ENCODE measurements around the gene SIPA1L2.

SIPA1L2 gene

GRCh38 chr1:232658386-232658785 lies 28.5 kb upstream of the SIPA1L2 start:
- Mint-ChIP-seq H3K4me1 (peaks cover 5 to 6% of the 10 kb centered on the region in 2 donors), H3K27me3 (peaks cover 0 to 3% of the 10 kb centered on the region in 2 donors), H3K36me3 (no peaks in the 10 kb centered on the region), H3K27ac (no peak overlapping the region), H3K4me3 (no peak overlapping the region), H3K9me3 (no peaks in the 10 kb centered on the region)
- no peak for DNase-seq
- no peak for ATAC-seq (replicated peaks)

GRCh38 chr1:232657426-232658005 lies 27.6 kb upstream of the SIPA1L2 start:
- peaks cover 5 to 6% of the 10 kb centered on the region in 2 donors for H3K4me1 Mint-ChIP-seq
- H3K36me3 Mint-ChIP-seq: no peaks in the 10 kb centered on the region
- DNase-seq (no peak), ATAC-seq (replicated peaks) (no peak)
- H3K27me3 Mint-ChIP-seq: peaks cover 0 to 3% of the 10 kb centered on the region in 2 donors
- no peaks in the 10 kb centered on the region for H3K9me3 Mint-ChIP-seq
- H3K4me3 Mint-ChIP-seq: no peak overlapping the region
- no peak overlapping the region for H3K27ac Mint-ChIP-seq

- no peaks in the 10 kb centered on the region for H3K36me3 Mint-ChIP-seq
Measured at GRCh38 chr1:232655746-232656085, 25.8 kb upstream of the SIPA1L2 start.

GRCh38 chr1:232655028-232655745 lies 25.3 kb upstream of the SIPA1L2 start:
- Mint-ChIP-seq H3K36me3 (no peaks in the 10 kb centered on the region), H3K9me3 (no peaks in the 10 kb centered on the region), H3K4me3 (no peak overlapping the region), H3K4me1 (peaks cover 5 to 6% of the 10 kb centered on the region in 2 donors), H3K27ac (no peak overlapping the region), H3K27me3 (peaks cover 0 to 3% of the 10 kb centered on the region in 2 donors)
- ATAC-seq (replicated peaks) (peak; percentile 79 to 83), DNase-seq (no peak)

More at GRCh38 chr1:232655746-232656085, 25.8 kb upstream of the SIPA1L2 start:
- peak in 1 of 2 donors; percentile 3 for ATAC-seq (replicated peaks)
- no peaks in the 10 kb centered on the region for H3K9me3 Mint-ChIP-seq
- H3K4me3 Mint-ChIP-seq: no peak overlapping the region
- H3K27ac Mint-ChIP-seq: no peak overlapping the region
- no peak for DNase-seq
- H3K4me1 Mint-ChIP-seq: peaks cover 5 to 6% of the 10 kb centered on the region in 2 donors
- H3K27me3 Mint-ChIP-seq: peaks cover 0 to 3% of the 10 kb centered on the region in 2 donors

GRCh38 chr1:232653789-232654188 lies 23.9 kb upstream of the SIPA1L2 start:
- H3K4me3 Mint-ChIP-seq: no peak overlapping the region
- ATAC-seq (replicated peaks): no peak
- no peaks in the 10 kb centered on the region for H3K9me3 Mint-ChIP-seq

GRCh38 chr1:232650845-232651244 lies 20.9 kb upstream of the SIPA1L2 start:
- H3K27ac Mint-ChIP-seq: no peak overlapping the region
- H3K36me3 Mint-ChIP-seq: no peaks in the 10 kb centered on the region
- DNase-seq (no peak), ATAC-seq (replicated peaks) (no peak)
- no peaks in the 10 kb centered on the region for H3K27me3 Mint-ChIP-seq
- H3K9me3 Mint-ChIP-seq: no peaks in the 10 kb centered on the region
- H3K4me3 Mint-ChIP-seq: no peak overlapping the region
- peaks cover 5 to 6% of the 10 kb centered on the region in 2 donors for H3K4me1 Mint-ChIP-seq

More at GRCh38 chr1:232653789-232654188, 23.9 kb upstream of the SIPA1L2 start:
- no peak overlapping the region for H3K27ac Mint-ChIP-seq
- no peaks in the 10 kb centered on the region for H3K36me3 Mint-ChIP-seq
- H3K27me3 Mint-ChIP-seq: peaks cover 0 to 3% of the 10 kb centered on the region in 2 donors
- DNase-seq: no peak
- peaks cover 5 to 6% of the 10 kb centered on the region in 2 donors for H3K4me1 Mint-ChIP-seq

- H3K4me1 Mint-ChIP-seq: peaks cover 3 to 4% of the 10 kb centered on the region in 2 donors
- no peaks in the 10 kb centered on the region for H3K27me3 Mint-ChIP-seq
- H3K36me3 Mint-ChIP-seq: no peaks in the 10 kb centered on the region
- no peak for ATAC-seq (replicated peaks)
- no peak overlapping the region for H3K27ac Mint-ChIP-seq
- no peak overlapping the region for H3K4me3 Mint-ChIP-seq
- no peak for DNase-seq
- no peaks in the 10 kb centered on the region for H3K9me3 Mint-ChIP-seq
Measured at GRCh38 chr1:232650418-232650817, 20.5 kb upstream of the SIPA1L2 start.

- H3K36me3 Mint-ChIP-seq: peaks cover 0 to 5% of the 10 kb centered on the region in 2 donors
- H3K27ac Mint-ChIP-seq: no peak overlapping the region
- no peaks in the 10 kb centered on the region for H3K27me3 Mint-ChIP-seq
- no peak overlapping the region for H3K4me3 Mint-ChIP-seq
- H3K9me3 Mint-ChIP-seq: peaks cover 5 to 12% of the 10 kb centered on the region in 2 donors
- ATAC-seq (replicated peaks) (no peak), DNase-seq (no peak)
- peaks cover 0 to 4% of the 10 kb centered on the region in 2 donors for H3K4me1 Mint-ChIP-seq
Measured at GRCh38 chr1:232648316-232648715, 18.4 kb upstream of the SIPA1L2 start.

- no peak for DNase-seq
- peaks cover 0 to 4% of the 10 kb centered on the region in 2 donors for H3K4me1 Mint-ChIP-seq
- H3K27ac Mint-ChIP-seq: no peak overlapping the region
- H3K27me3 Mint-ChIP-seq: peaks cover 0 to 4% of the 10 kb centered on the region in 2 donors
- peaks cover 5 to 20% of the 10 kb centered on the region in 2 donors for H3K9me3 Mint-ChIP-seq
- ATAC-seq (replicated peaks): no peak
- H3K4me3 Mint-ChIP-seq: no peak overlapping the region
- peaks cover 0 to 5% of the 10 kb centered on the region in 2 donors for H3K36me3 Mint-ChIP-seq
Measured at GRCh38 chr1:232644209-232644608, 14.3 kb upstream of the SIPA1L2 start.

- H3K27ac Mint-ChIP-seq: no peak overlapping the region
- peaks cover 0 to 4% of the 10 kb centered on the region in 2 donors for H3K4me1 Mint-ChIP-seq
Measured at GRCh38 chr1:232643251-232643650, 13.3 kb upstream of the SIPA1L2 start.

GRCh38 chr1:232641507-232641906 lies 11.6 kb upstream of the SIPA1L2 start:
- no peak for ATAC-seq (replicated peaks)

More at GRCh38 chr1:232643251-232643650, 13.3 kb upstream of the SIPA1L2 start:
- H3K27me3 Mint-ChIP-seq: peaks cover 0 to 4% of the 10 kb centered on the region in 2 donors
- ATAC-seq (replicated peaks): no peak
- H3K9me3 Mint-ChIP-seq: peaks cover 5 to 20% of the 10 kb centered on the region in 2 donors
- no peak for DNase-seq
- H3K36me3 Mint-ChIP-seq: peaks cover 0 to 5% of the 10 kb centered on the region in 2 donors
- no peak overlapping the region for H3K4me3 Mint-ChIP-seq

GRCh38 chr1:232636799-232637198 lies 6.9 kb upstream of the SIPA1L2 start:
- no peak for ATAC-seq (replicated peaks)
- Mint-ChIP-seq H3K36me3 (no peaks in the 10 kb centered on the region), H3K27ac (no peak overlapping the region)

More at GRCh38 chr1:232641507-232641906, 11.6 kb upstream of the SIPA1L2 start:
- Mint-ChIP-seq H3K27ac (no peak overlapping the region), H3K9me3 (peaks cover 5 to 20% of the 10 kb centered on the region in 2 donors), H3K36me3 (peaks cover 0 to 5% of the 10 kb centered on the region in 2 donors), H3K4me3 (no peak overlapping the region), H3K4me1 (peaks cover 0 to 4% of the 10 kb centered on the region in 2 donors), H3K27me3 (peaks cover 0 to 4% of the 10 kb centered on the region in 2 donors)
- DNase-seq: no peak

GRCh38 chr1:232635778-232636356 lies 5.9 kb upstream of the SIPA1L2 start:
- Mint-ChIP-seq H3K27ac (no peak overlapping the region), H3K9me3 (no peaks in the 10 kb centered on the region), H3K36me3 (no peaks in the 10 kb centered on the region), H3K4me3 (no peak overlapping the region), H3K4me1 (peaks cover 1 to 4% of the 10 kb centered on the region in 2 donors), H3K27me3 (peaks cover 0 to 9% of the 10 kb centered on the region in 2 donors)
- DNase-seq (no peak), ATAC-seq (replicated peaks) (peak; percentile 74 to 82)

More at GRCh38 chr1:232636799-232637198, 6.9 kb upstream of the SIPA1L2 start:
- H3K4me1 Mint-ChIP-seq: no peaks in the 10 kb centered on the region
- no peak overlapping the region for H3K4me3 Mint-ChIP-seq
- no peak for DNase-seq
- H3K9me3 Mint-ChIP-seq: no peaks in the 10 kb centered on the region
- peaks cover 0 to 9% of the 10 kb centered on the region in 2 donors for H3K27me3 Mint-ChIP-seq

GRCh38 chr1:232635279-232635678 lies 5.3 kb upstream of the SIPA1L2 start:
- Mint-ChIP-seq H3K36me3 (no peaks in the 10 kb centered on the region), H3K4me1 (peaks cover 5 to 10% of the 10 kb centered on the region in 2 donors), H3K27me3 (peaks cover 0 to 5% of the 10 kb centered on the region in 2 donors), H3K9me3 (no peaks in the 10 kb centered on the region), H3K27ac (no peak overlapping the region), H3K4me3 (no peak overlapping the region)
- no peak for ATAC-seq (replicated peaks)
- no peak for DNase-seq
